ENCODE data around the gene ERBB2. TPM values are rescaled to one million over a fixed set of nuclear protein-coding genes. Genes with fewer than 3 reads are reported as not detected.

Gene ERBB2
- polyA plus RNA-seq, 3 donors: 0.17 to 0.73 TPM; not detected in 1

DNA sequence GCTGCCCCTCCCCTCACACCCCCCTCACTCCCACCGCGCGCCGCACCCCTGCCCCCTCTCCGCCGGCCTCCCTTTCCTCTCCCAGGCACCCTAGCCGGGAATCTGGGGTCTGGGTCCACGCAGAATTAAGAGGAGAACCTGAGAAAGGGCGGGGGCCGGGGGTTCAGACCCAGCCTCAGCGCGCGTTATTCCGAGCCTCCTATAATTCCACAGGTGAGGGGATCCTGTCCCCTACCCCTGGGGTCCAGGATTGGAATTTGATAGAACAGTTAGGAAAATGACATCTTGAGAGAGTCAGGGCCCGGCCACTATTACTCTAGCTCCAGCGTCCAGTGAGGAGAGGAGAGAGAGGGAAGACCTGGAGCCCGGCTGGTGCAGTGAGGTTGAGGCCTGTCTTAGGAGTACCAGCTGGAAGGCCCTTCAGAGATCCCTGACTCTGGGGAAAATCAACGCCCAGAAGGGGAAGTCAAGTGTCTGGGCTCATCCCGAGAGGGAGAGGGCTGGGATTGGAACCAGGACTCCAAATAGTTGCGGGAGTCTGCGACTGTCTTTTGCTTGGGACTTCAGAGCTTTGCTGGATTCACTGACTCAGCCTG, 55.2 kb downstream of the ERBB2 start:
- TF ChIP-seq, protein P1, sequence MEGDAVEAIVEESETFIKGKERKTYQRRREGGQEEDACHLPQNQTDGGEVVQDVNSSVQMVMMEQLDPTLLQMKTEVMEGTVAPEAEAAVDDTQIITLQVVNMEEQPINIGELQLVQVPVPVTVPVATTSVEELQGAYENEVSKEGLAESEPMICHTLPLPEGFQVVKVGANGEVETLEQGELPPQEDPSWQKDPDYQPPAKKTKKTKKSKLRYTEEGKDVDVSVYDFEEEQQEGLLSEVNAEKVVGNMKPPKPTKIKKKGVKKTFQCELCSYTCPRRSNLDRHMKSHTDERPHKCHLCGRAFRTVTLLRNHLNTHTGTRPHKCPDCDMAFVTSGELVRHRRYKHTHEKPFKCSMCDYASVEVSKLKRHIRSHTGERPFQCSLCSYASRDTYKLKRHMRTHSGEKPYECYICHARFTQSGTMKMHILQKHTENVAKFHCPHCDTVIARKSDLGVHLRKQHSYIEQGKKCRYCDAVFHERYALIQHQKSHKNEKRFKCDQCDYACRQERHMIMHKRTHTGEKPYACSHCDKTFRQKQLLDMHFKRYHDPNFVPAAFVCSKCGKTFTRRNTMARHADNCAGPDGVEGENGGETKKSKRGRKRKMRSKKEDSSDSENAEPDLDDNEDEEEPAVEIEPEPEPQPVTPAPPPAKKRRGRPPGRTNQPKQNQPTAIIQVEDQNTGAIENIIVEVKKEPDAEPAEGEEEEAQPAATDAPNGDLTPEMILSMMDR (IDR thresholded peaks at IDR 0.05): no peak
- Mint-ChIP-seq H3K36me3 (no peaks in the 10 kb centered on the region), H3K27ac (peak overlapping the region; percentile 43 to 90 (median 85)), H3K4me1 (peaks cover 43% of the 10 kb centered on the region), H3K9me3 (peaks cover 0 to 5% (median 0%) of the 10 kb centered on the region in 7 donors), H3K27me3 (ENCODE audit: low read depth in 3 of 3) (peaks cover 10 to 25% (median 15%) of the 10 kb centered on the region in 3 donors), H3K4me3 (peak overlapping the region; percentile 41 to 67)
- H3K36me3 ChIP-seq (replicated peaks in 1 of 2; ENCODE audit: control insufficient read depth in 1 of 2, insufficient read depth in 2 of 2, low read length in 2 of 2): no peaks in the 10 kb centered on the region
- H3K4me1 ChIP-seq (ENCODE audit: control insufficient read depth in 1 of 2, insufficient read depth in 2 of 2, low read length in 2 of 2): peaks cover 38 to 41% of the 10 kb centered on the region in 2 donors
- intact Hi-C loops (cut with micrococcal nuclease): loop anchor here (2.0 to 10.0 kb wide), 6 partner anchors 118 to 228 kb away; partner anchors contain the start of gene STARD3 (in 1 of the 2)
- peak overlapping the region; percentile 91 for H2AFZ ChIP-seq (ENCODE audit: insufficient read depth, low read depth, low read length, poor library complexity, severe bottlenecking)
- DNase-seq: peak in 1 of 3 donors; percentile 24
- peak overlapping the region; percentile 85 for H3K4me2 ChIP-seq (replicated peaks; ENCODE audit: extremely low read depth, low read length, poor library complexity, severe bottlenecking)
- H3K79me2 ChIP-seq (ENCODE audit: insufficient read depth, low read length): no peaks in the 10 kb centered on the region
- no peaks in the 10 kb centered on the region for H3K27me3 ChIP-seq (ENCODE audit: control insufficient read depth in 2 of 2, insufficient read depth in 2 of 2, low read length in 2 of 2)
- WGBS (ENCODE audit: insufficient coverage): 21% methylated on average over 10 of the region's 21 CpGs
- H4K20me1 ChIP-seq (ENCODE audit: insufficient read depth, low read length): no peaks in the 10 kb centered on the region
- H3K27ac ChIP-seq (ENCODE audit: low read depth in 1 of 2, low read length in 2 of 2): peak overlapping the region; percentile 83 to 97
- H3K9me3 ChIP-seq (replicated peaks in 1 of 2; ENCODE audit: control insufficient read depth in 1 of 2, insufficient read depth in 1 of 2, low read length in 2 of 2): no peaks in the 10 kb centered on the region
- peak overlapping the region; percentile 92 for H3K9ac ChIP-seq (ENCODE audit: insufficient read depth, low read length, poor library complexity, severe bottlenecking)
- peak overlapping the region; percentile 47 to 64 (median 59) for H3K4me3 ChIP-seq (replicated peaks in 1 of 3; ENCODE audit: low read depth in 2 of 3, low read length in 3 of 3)

DNA sequence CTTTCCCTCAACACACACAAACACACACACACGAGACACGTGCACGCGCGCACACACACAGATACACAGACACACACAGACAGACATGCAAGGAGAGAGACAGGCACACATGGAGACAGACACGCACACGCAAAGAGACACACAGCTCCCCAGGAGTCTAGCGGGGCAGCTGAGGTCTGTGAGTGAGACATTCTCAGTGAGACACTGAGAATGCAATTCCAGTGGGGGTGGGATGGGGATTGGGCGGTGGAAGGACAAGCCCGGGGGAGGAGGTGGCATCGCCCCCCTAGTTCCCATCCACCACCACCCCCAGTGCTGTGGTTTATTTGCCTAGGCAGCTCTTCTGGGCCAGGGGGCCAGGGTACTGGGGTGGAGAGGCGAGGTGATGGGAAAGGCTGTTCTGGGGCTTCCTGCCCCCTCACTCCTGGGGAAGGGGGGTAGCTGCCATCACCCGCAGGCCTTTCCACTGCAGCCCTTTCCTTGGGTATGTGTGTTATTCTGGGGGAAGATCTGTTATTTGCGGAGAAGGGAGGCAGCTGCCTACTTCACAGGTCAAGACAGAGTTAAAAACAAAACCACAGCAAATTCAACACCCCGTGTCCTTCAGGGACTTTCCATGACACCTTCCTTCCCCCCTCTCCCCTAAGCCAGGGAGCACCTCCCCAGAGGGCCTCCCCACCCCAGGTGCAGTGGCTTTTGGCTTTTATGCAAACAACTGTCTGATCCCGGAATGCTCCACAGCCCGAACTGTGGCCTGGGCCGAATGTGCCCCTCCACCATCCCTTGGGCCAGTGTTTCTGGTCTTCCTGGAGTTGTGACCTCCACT, 55.9 kb downstream of the ERBB2 start:
- Histone ChIP-seq H3K4me3 (replicated peaks in 1 of 3; ENCODE audit: low read depth in 2 of 3, low read length in 3 of 3) (no peak overlapping the region), H3K4me1 (ENCODE audit: control insufficient read depth in 1 of 2, insufficient read depth in 2 of 2, low read length in 2 of 2) (peaks cover 38 to 41% of the 10 kb centered on the region in 2 donors), H3K9ac (ENCODE audit: insufficient read depth, low read length, poor library complexity, severe bottlenecking) (no peak overlapping the region), H4K20me1 (ENCODE audit: insufficient read depth, low read length) (no peaks in the 10 kb centered on the region), H3K4me2 (replicated peaks; ENCODE audit: extremely low read depth, low read length, poor library complexity, severe bottlenecking) (peak overlapping the region; percentile 85), H2AFZ (ENCODE audit: insufficient read depth, low read depth, low read length, poor library complexity, severe bottlenecking) (peak overlapping the region; percentile 91), H3K9me3 (replicated peaks in 1 of 2; ENCODE audit: control insufficient read depth in 1 of 2, insufficient read depth in 1 of 2, low read length in 2 of 2) (no peaks in the 10 kb centered on the region), H3K27me3 (ENCODE audit: control insufficient read depth in 2 of 2, insufficient read depth in 2 of 2, low read length in 2 of 2) (peaks cover 0 to 2% of the 10 kb centered on the region in 2 donors), H3K27ac (ENCODE audit: low read depth in 1 of 2, low read length in 2 of 2) (no peak overlapping the region), H3K79me2 (ENCODE audit: insufficient read depth, low read length) (no peaks in the 10 kb centered on the region), H3K36me3 (replicated peaks in 1 of 2; ENCODE audit: control insufficient read depth in 1 of 2, insufficient read depth in 2 of 2, low read length in 2 of 2) (no peaks in the 10 kb centered on the region)
- TF ChIP-seq, protein P1 (IDR thresholded peaks at IDR 0.05): no peak
- DNase-seq: peak in 1 of 3 donors; percentile 15
- Mint-ChIP-seq H3K4me1 (peaks cover 43% of the 10 kb centered on the region), H3K4me3 (peak overlapping the region; percentile 41 to 67), H3K9me3 (peaks cover 0 to 5% (median 0%) of the 10 kb centered on the region in 7 donors), H3K36me3 (no peaks in the 10 kb centered on the region), H3K27ac (peak overlapping the region in 6 of 7 donors; percentile 65 to 90 (median 86)), H3K27me3 (ENCODE audit: low read depth in 3 of 3) (peaks cover 13 to 24% (median 21%) of the 10 kb centered on the region in 3 donors)
- intact Hi-C loops (cut with micrococcal nuclease): loop anchor here (2.0 to 10.0 kb wide), 2 partner anchors 133 to 211 kb away; no protein-coding TSS in a partner anchor
- 69% methylated on average over 12 of the region's 18 CpGs for WGBS (ENCODE audit: insufficient coverage)

Data from CD14-positive monocyte (primary cell).